Transverse colon (tissue), 4 donors: ENCODE measurements around the gene FAM171A1. TPM values are rescaled to one million over a fixed set of nuclear protein-coding genes. Genes with fewer than 3 reads are reported as not detected.

Experiments
- DNase-seq: peaks from one replicate; pipeline ENCODE4 v3.0.0-alpha.2; 2019
- H3K27ac ChIP-seq, 4 donors: fragments of 200-600 bp; sonication (generic); 2 replicates each; pipeline ENCODE4 v1.5.1; 2016 to 2018; ENCODE audit warnings: inconsistent platforms in 4 of 4
- H3K27me3 ChIP-seq: fragments of 200-600 bp; sonication (generic); 2 replicates; pipeline ENCODE4 v1.5.1; 2017; ENCODE audit warnings: inconsistent platforms
- H3K36me3 ChIP-seq, 4 donors: fragments of 200-600 bp; sonication (generic); 2 replicates each; pipeline ENCODE4 v1.5.1; 2017 to 2019; ENCODE audit warnings: inconsistent platforms in 4 of 4
- H3K4me1 ChIP-seq, 4 donors: fragments of 200-600 bp; sonication (generic); 2 replicates each; pipeline ENCODE4 v1.5.1; 2017 to 2020; ENCODE audit warnings: inconsistent platforms in 4 of 4
- H3K4me3 ChIP-seq, 4 donors: fragments of 200-600 bp; sonication (generic); 1 replicate in 1 of 4; 2 replicates in 3 of 4; pipeline versions ENCODE4 v1.5.1 to v1.6.1; 2017 to 2019; ENCODE audit warnings: inconsistent platforms in 4 of 4
- H3K9me3 ChIP-seq, 2 donors: fragments of 200-600 bp; sonication (generic); 2 replicates each; pipeline ENCODE4 v1.5.1; 2017 to 2019; ENCODE audit warnings: inconsistent platforms in 2 of 2
- EP300 ChIP-seq: sonication (generic); formaldehyde crosslinking; IDR thresholded peaks from one replicate; pipeline ENCODE4 v1.6.1; 2017; ENCODE audit warnings: antibody characterized with exemption, low read depth
- POLR2A ChIP-seq: fragments of 450-650 bp; IDR thresholded peaks from one replicate; pipeline ENCODE4 v1.6.1; 2016; ENCODE audit warnings: antibody characterized with exemption, mild to moderate bottlenecking, moderate library complexity
- POLR2AphosphoS5 ChIP-seq, 3 donors: sonication (generic); formaldehyde crosslinking; IDR thresholded peaks; one replicate each; pipeline ENCODE4 v1.6.1; 2016; ENCODE audit warnings: antibody characterized with exemption in 3 of 3
- WGBS, 2 donors: methylation state at CpG; one replicate each; pipeline ENCODE4 v1.1.5; 2018; ENCODE audit warnings: low coverage in 1 of 2; 5-methylcytosine and 5-hydroxymethylcytosine counted together
- in situ Hi-C, 4 donors: fragments of 200-750 bp; cut with MboI; loops; one replicate each; pipeline versions ENCODE4 v1.15.0 to v1.15.1; 2017; ENCODE audit warnings: low sequenced_read_pairs in 3 of 4, low pct_ligation_motif_present in 1 of 4, low pct_unique_long_range_greater_than_20kb in 1 of 4
- intact Hi-C: fragments of 100-400 bp; cut with DNase I; formaldehyde crosslinking; loops from one replicate; pipeline ENCODE4 v1.15.1; 2023; ENCODE audit warnings: low total_unique reads
- total RNA-seq, 4 donors: library from RNA; depleted of rRNA; stranded (reverse); fragments of >200 nt; gene quantifications; one replicate each; pipeline ENCODE4 v1.1.0, GENCODE V29; 2016
- TF ChIP-seq, protein P1 (sequence below), 5 experiments: fragments of 200-600 bp in 3 of 5; fragments of 450-650 bp in 2 of 5; sonication (generic) in 3 of 5; IDR thresholded peaks; 1 replicate in 2 of 5; 2 replicates in 3 of 5; pipeline ENCODE4 v1.5.1; 2016 to 2017; ENCODE audit warnings: antibody characterized with exemption in 5 of 5, inconsistent platforms in 3 of 5, mild to moderate bottlenecking in 2 of 5, moderate library complexity in 1 of 5

FAM171A1 gene
- total RNA-seq, 4 donors from 2014 or later: 29.2 to 42.2 (median 38.2) TPM

DNA sequence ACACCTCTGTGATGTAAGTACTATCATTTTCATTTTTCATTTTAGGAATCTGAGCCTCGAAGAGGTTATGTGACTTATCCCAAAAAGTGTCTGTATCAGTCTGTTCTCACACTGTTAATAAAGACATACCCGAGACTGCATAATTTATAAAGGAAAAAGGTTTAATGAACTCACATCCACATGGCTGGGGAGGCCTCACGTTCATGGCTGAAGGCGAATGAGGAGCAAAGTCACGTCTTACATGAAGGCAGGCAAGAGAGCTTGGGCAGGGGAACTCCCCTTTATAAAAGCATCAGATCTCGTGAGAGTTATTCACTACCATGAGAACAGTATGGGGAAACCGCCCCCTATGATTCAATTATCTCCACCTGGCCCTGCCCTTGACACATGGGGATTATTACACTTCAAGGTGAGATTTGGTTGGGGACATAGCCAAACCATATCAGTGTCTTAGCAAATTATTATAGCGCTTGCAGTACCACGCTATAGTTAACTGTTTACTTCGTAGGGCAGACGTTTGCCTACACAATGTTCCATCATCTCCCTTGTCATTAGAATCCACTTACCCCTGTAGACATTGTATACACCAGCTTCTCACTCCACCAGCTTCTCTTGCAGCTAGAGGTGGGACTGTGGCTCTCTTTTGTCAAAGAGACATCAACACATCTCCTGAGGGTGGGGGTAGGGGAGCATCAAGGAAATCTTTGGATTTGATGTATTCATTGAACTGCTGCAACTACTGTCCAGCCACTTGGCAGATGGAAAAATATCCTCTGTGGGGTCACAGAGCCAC, 187.2 kb downstream of the FAM171A1 start:
- intact Hi-C loops (no loop called here), in situ Hi-C loops (no loop called here)
- DNase-seq: no peak

DNA sequence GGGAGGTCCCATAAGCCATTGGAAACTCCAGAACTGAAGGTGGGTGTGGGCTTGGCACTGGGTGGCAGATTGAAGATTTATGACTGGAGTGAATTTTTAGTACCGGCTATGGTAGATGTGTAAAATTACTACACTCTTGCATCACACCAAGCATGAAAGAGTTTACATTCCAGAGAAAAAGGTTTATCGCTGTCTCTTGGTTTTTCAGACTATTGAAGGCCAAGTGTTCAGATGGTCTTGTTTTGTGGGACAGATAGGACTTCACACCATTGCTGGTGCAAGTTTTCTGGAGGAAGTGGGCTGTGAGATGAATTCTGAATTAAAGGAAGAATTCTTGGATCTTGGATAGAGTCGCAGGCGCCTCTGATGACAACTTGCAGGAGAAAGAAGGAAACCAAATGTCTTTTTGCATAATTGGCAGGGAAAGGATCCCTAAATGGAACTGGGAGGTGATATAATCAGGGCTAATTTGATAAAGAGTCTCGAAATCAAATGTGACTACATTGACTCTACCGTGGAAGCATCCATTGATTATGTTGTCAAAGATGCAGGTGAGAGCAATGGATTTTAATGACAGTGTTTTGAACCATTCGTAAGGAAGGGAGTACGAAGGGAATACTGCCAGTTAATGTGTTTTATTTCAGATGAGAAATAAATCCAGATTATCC, 188.4 kb downstream of the FAM171A1 start:
- Histone ChIP-seq H3K9me3 (no peaks in the 10 kb centered on the region), H3K4me3 (no peak overlapping the region), H3K27ac (peak overlapping the region in 1 of 4 donors; percentile 4), H3K4me1 (no peaks in the 10 kb centered on the region), H3K27me3 (no peaks in the 10 kb centered on the region), H3K36me3 (no peaks in the 10 kb centered on the region)
- TF ChIP-seq POLR2AphosphoS5 (IDR thresholded peaks at IDR 0.05) (no peak), EP300 (no peak), POLR2A (no peak)
- TF ChIP-seq, protein P1, sequence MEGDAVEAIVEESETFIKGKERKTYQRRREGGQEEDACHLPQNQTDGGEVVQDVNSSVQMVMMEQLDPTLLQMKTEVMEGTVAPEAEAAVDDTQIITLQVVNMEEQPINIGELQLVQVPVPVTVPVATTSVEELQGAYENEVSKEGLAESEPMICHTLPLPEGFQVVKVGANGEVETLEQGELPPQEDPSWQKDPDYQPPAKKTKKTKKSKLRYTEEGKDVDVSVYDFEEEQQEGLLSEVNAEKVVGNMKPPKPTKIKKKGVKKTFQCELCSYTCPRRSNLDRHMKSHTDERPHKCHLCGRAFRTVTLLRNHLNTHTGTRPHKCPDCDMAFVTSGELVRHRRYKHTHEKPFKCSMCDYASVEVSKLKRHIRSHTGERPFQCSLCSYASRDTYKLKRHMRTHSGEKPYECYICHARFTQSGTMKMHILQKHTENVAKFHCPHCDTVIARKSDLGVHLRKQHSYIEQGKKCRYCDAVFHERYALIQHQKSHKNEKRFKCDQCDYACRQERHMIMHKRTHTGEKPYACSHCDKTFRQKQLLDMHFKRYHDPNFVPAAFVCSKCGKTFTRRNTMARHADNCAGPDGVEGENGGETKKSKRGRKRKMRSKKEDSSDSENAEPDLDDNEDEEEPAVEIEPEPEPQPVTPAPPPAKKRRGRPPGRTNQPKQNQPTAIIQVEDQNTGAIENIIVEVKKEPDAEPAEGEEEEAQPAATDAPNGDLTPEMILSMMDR (IDR thresholded peaks at IDR 0.05): no peak
- in situ Hi-C loops (no loop called here), intact Hi-C loops (no loop called here)
- 67 to 71% methylated on average over 7 to 8 of the region's 8 CpGs for WGBS, 2 donors
- DNase-seq: no peak

More for the DNA sequence above, 187.2 kb downstream of the FAM171A1 start:
- no peak overlapping the region for H3K4me3 ChIP-seq
- H3K27ac ChIP-seq: no peak overlapping the region
- no peaks in the 10 kb centered on the region for H3K4me1 ChIP-seq
- WGBS, 2 donors: 90 to 91% methylated on average over 5 to 11 of the region's 11 CpGs
- TF ChIP-seq POLR2AphosphoS5 (IDR thresholded peaks at IDR 0.05): no peak
- TF ChIP-seq, protein P1 (IDR thresholded peaks at IDR 0.05): no peak
- no peak for TF ChIP-seq POLR2A
- no peak for TF ChIP-seq EP300
- H3K36me3 ChIP-seq: no peaks in the 10 kb centered on the region
- H3K9me3 ChIP-seq: no peaks in the 10 kb centered on the region
- no peaks in the 10 kb centered on the region for H3K27me3 ChIP-seq

DNA sequence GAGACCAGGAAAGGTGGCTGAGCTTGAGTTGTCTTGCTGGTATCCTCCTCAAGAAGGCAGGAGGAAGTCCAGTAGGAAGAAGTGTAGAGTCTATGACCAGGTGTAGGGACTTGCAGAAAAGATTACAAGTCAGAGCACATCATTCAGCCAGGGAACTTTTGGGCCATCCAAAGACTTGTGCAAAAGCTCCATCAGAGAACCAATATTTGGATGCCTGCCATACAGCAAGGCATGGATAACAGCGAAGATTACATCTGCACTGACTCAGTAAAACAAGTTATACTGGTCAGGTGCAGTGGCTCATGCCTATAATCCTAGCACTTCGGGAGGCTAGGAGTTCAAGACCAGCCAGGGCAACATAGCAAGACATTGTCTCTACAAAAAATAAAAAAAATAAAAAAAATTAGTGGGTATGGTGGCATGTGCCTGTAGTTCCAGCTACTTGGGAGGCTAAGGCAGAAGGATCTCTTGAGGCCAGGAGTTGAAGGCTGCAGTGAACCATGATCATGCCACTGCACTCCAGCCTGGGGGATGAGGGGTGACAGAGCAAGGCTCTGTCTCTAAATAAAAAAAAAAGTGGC, 189.4 kb downstream of the FAM171A1 start:
- Histone ChIP-seq H3K27ac (no peak overlapping the region), H3K4me3 (no peak overlapping the region), H3K27me3 (no peaks in the 10 kb centered on the region), H3K4me1 (no peaks in the 10 kb centered on the region), H3K36me3 (no peaks in the 10 kb centered on the region), H3K9me3 (no peaks in the 10 kb centered on the region)
- intact Hi-C loops: no loop called here
- TF ChIP-seq, protein P1 (IDR thresholded peaks at IDR 0.05): no peak
- TF ChIP-seq POLR2A (no peak), POLR2AphosphoS5 (IDR thresholded peaks at IDR 0.05) (no peak), EP300 (no peak)
- in situ Hi-C loops: no loop called here
- 72 to 80% methylated on average over 1 to 2 of the region's 2 CpGs for WGBS, 2 donors
- no peak for DNase-seq

DNA sequence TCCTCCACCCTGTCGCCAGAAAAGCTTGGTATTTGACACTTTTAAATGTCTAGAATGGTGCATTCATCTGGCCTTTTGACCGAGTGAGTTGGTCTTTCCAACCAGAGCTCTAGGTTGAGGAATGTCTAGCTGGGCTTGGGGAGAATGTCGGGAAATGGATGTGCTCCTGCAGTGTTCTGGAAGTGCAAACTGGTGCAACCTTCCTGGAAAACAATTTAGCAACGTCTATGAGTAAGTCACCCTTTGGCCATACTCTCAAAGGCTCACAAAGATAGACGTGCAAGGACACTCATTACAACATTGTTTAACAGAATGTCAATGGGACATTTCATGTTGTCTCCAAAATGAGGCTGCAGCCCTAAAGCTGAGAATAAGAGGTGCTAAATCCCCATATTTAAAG, 190.4 kb downstream of the FAM171A1 start:
- WGBS, 2 donors: 40 to 72% methylated on average over 1 to 5 of the region's 5 CpGs
- H3K4me3 ChIP-seq: no peak overlapping the region
- no peaks in the 10 kb centered on the region for H3K9me3 ChIP-seq
- H3K36me3 ChIP-seq: no peaks in the 10 kb centered on the region
- no peaks in the 10 kb centered on the region for H3K4me1 ChIP-seq
- TF ChIP-seq, protein P1 (IDR thresholded peaks at IDR 0.05): no peak
- no peak for TF ChIP-seq EP300
- no peak for TF ChIP-seq POLR2A
- no peak for TF ChIP-seq POLR2AphosphoS5 (IDR thresholded peaks at IDR 0.05)
- H3K27ac ChIP-seq: no peak overlapping the region
- in situ Hi-C loops: no loop called here
- intact Hi-C loops: no loop called here
- H3K27me3 ChIP-seq: no peaks in the 10 kb centered on the region
- no peak for DNase-seq
